A549 (cell line): ENCODE results near the gene DOP1B. TPM values are rescaled to one million over a fixed set of nuclear protein-coding genes. Genes with fewer than 3 reads are reported as not detected.

ENCODE experiments used
- ATAC-seq, 2 experiments: fragments of 200-7000 bp in 1 of 2; fragments of >200 bp in 1 of 2; cut with Nextera tagmentation in 1 of 2; cut with Tn5 transposase in 1 of 2; 3 replicates each; pipeline versions ENCODE4 v1.8.0 to v1.9.1; 2018 to 2020; ENCODE audit warnings: mild to moderate bottlenecking in 1 of 2, moderate library complexity in 1 of 2
- CTCF ChIA-PET: fragments of 300-600 bp; sonication (Branson Sonifier 250); formaldehyde crosslinking; extraction: SDS; loops from one replicate; lab custom pipeline; 2021; ENCODE audit warnings: antibody characterized with exemption, inconsistent platforms; lab: Yijun Ruan, JAX
- POLR2A ChIA-PET: fragments of 350-600 bp; formaldehyde crosslinking; extraction: SDS; loops from one replicate; lab custom pipeline; 2021; ENCODE audit warnings: antibody characterized with exemption, inconsistent platforms; lab: Yijun Ruan, JAX
- DNase-seq, 2 experiments: peaks; one replicate each; pipeline versions ENCODE4 v3.0.0 to v3.0.0-alpha.2; 2011 to 2016; ENCODE audit warnings: low read depth in 1 of 2, low spot score in 1 of 2
- FAIRE-seq: peaks from 2 replicates; lab custom pipeline; 2011; peaks lifted over from hg19 to GRCh38; lab: Jason Lieb, UNC
- H3K27ac ChIP-seq, 2 experiments: fragments of >200 bp; sonication (Bioruptor Twin); formaldehyde crosslinking; 3 replicates each; pipeline ENCODE4 v1.5.1; 2016 to 2017
- H3K4me1 ChIP-seq: fragments of >200 bp; sonication (Bioruptor Twin); formaldehyde crosslinking; 3 replicates; pipeline ENCODE4 v1.6.1; 2016
- H3K4me2 ChIP-seq: fragments of >200 bp; sonication (Bioruptor Twin); formaldehyde crosslinking; 3 replicates; pipeline ENCODE4 v1.6.1; 2016
- H3K4me3 ChIP-seq: fragments of >200 bp; sonication (Bioruptor Twin); formaldehyde crosslinking; 3 replicates; pipeline ENCODE4 v1.5.1; 2016
- H3K9me3 ChIP-seq: fragments of >200 bp; sonication (Bioruptor Twin); formaldehyde crosslinking; 3 replicates; pipeline ENCODE4 v1.6.1; 2016
- EHF ChIP-seq: fragments of 250-450 bp; sonication (Bioruptor Pico); IDR thresholded peaks from 2 replicates; pipeline ENCODE4 v1.5.0; 2020; ENCODE audit warnings: mild to moderate bottlenecking
- EP300 ChIP-seq, 2 experiments: fragments of >200 bp; sonication (Bioruptor Twin); formaldehyde crosslinking; IDR thresholded peaks; 2 replicates in 1 of 2; 3 replicates in 1 of 2; pipeline ENCODE4 v1.6.1; 2016 to 2017
- ESRRA ChIP-seq: fragments of 150-350 bp; IDR thresholded peaks from 2 replicates; pipeline ENCODE4 v1.6.1; 2014; ENCODE audit warnings: mild to moderate bottlenecking, low read length, borderline replicate concordance
- FOSB ChIP-seq: fragments of 250-450 bp; sonication (Bioruptor Pico); IDR thresholded peaks from 2 replicates; pipeline ENCODE4 v1.5.0; 2020; ENCODE audit warnings: mild to moderate bottlenecking, moderate library complexity
- FOXS1 ChIP-seq: fragments of 250-450 bp; sonication (Bioruptor Pico); IDR thresholded peaks from 2 replicates; pipeline ENCODE4 v1.5.0; 2020; ENCODE audit warnings: mild to moderate bottlenecking, moderate library complexity
- GATA3 ChIP-seq: IDR thresholded peaks from 2 replicates; pipeline ENCODE4 v1.6.1; 2012; ENCODE audit warnings: borderline replicate concordance
- HOXA7 ChIP-seq: fragments of 250-450 bp; sonication (Bioruptor Pico); IDR thresholded peaks from 2 replicates; pipeline ENCODE4 v1.5.0; 2020; ENCODE audit warnings: mild to moderate bottlenecking, moderate library complexity
- HOXB13 ChIP-seq: fragments of 250-450 bp; sonication (Bioruptor Pico); IDR thresholded peaks from 2 replicates; pipeline ENCODE4 v1.5.0; 2020; ENCODE audit warnings: low read depth, mild to moderate bottlenecking, moderate library complexity
- JUNB ChIP-seq: fragments of >200 bp; sonication (Bioruptor Twin); formaldehyde crosslinking; IDR thresholded peaks from 2 replicates; pipeline ENCODE4 v1.6.1; 2016
- KDM1A ChIP-seq: fragments of 200-600 bp; sonication (generic); IDR thresholded peaks from 2 replicates; pipeline ENCODE4 v1.6.1; 2016; ENCODE audit warnings: low read depth, mild to moderate bottlenecking
- MAFK ChIP-seq: fragments of 450-650 bp; IDR thresholded peaks from 2 replicates; pipeline ENCODE4 v1.6.1; 2014; ENCODE audit not compliant: partially characterized antibody
- MAZ ChIP-seq: fragments of 150-350 bp; IDR thresholded peaks from 2 replicates; pipeline ENCODE4 v1.6.1; 2014; ENCODE audit warnings: antibody characterized with exemption, low read depth, low read length, borderline replicate concordance
- MYC ChIP-seq: IDR thresholded peaks from 2 replicates; pipeline ENCODE4 v1.6.1; 2012; ENCODE audit warnings: mild to moderate bottlenecking, inconsistent platforms, low read length, improper control_type of control experiment, borderline replicate concordance
- NPAS2 ChIP-seq: fragments of 250-450 bp; sonication (Bioruptor Pico); IDR thresholded peaks from 2 replicates; pipeline ENCODE4 v1.8.0; 2022; ENCODE audit warnings: mild to moderate bottlenecking, moderate library complexity, borderline replicate concordance
- PHF8 ChIP-seq: fragments of 200-600 bp; sonication (generic); IDR thresholded peaks from 2 replicates; pipeline ENCODE4 v1.6.1; 2016; ENCODE audit warnings: low read depth, mild to moderate bottlenecking, antibody characterized with exemption, moderate library complexity, borderline replicate concordance
- RFX5 ChIP-seq: fragments of 450-650 bp; IDR thresholded peaks from 2 replicates; pipeline ENCODE4 v1.7.1; 2014; ENCODE audit warnings: antibody characterized with exemption, mild to moderate bottlenecking, moderate library complexity
- SREBF2 ChIP-seq: fragments of 450-650 bp; IDR thresholded peaks from 2 replicates; pipeline ENCODE4 v1.6.1; 2014; ENCODE audit warnings: mild to moderate bottlenecking, moderate library complexity
- ZNF302 ChIP-seq: fragments of 250-450 bp; sonication (Bioruptor Pico); IDR thresholded peaks from 2 replicates; pipeline ENCODE4 v1.9.0; 2021; ENCODE audit warnings: inconsistent platforms, mild to moderate bottlenecking, moderate library complexity
- WGBS: methylation state at CpG from one replicate; pipeline ENCODE4 v1.1.6; 2017; ENCODE audit errors: missing lambda C conversion rate; 5-methylcytosine and 5-hydroxymethylcytosine counted together
- polyA plus RNA-seq, 4 experiments: library from polyadenylated mRNA; depleted of rRNA in 3 of 4; stranded (reverse); fragments of >200 nt; fragmentation: RNase III in 1 of 4; extraction: RNeasy Plus Mini Kit Qiagen cat#74134 plus additional on column Dnase treatment in 1 of 4; gene quantifications; 2 replicates in 3 of 4; 3 replicates in 1 of 4; pipeline ENCODE4 v1.2.3, GENCODE V29; 2011 to 2017
- TF ChIP-seq, protein P1 (sequence below): fragments of >200 bp; sonication (Bioruptor Twin); formaldehyde crosslinking; IDR thresholded peaks from 3 replicates; pipeline ENCODE4 v1.6.1; 2016
- TF ChIP-seq, protein P2 (sequence below): IDR thresholded peaks from 2 replicates; pipeline ENCODE4 v1.6.1; 2012; ENCODE audit warnings: low read depth, borderline replicate concordance
- TF ChIP-seq, protein P3 (sequence below): fragments of 200-600 bp; sonication (generic); IDR thresholded peaks from 2 replicates; pipeline ENCODE4 v1.6.1; 2016; ENCODE audit warnings: antibody characterized with exemption, mild to moderate bottlenecking, moderate library complexity
- TF ChIP-seq, protein P4 (sequence below): fragments of >200 bp; sonication (Bioruptor Twin); formaldehyde crosslinking; IDR thresholded peaks from 3 replicates; pipeline ENCODE4 v1.5.1; 2016
- TF ChIP-seq, protein P5 (sequence below): fragments of >200 bp; sonication (Bioruptor Twin); formaldehyde crosslinking; IDR thresholded peaks from 2 replicates; pipeline ENCODE4 v1.6.1; 2016
- TF ChIP-seq, protein P6 (sequence below): fragments of 250-450 bp; sonication (Bioruptor Pico); IDR thresholded peaks from 2 replicates; pipeline ENCODE4 v1.5.0; 2021; ENCODE audit warnings: mild to moderate bottlenecking, moderate library complexity, borderline replicate concordance

Gene DOP1B
- polyA plus RNA-seq, 2 of the 4 experiments (the other 2 are of a cell fraction) = 2.8 to 3.5 TPM

DNA sequence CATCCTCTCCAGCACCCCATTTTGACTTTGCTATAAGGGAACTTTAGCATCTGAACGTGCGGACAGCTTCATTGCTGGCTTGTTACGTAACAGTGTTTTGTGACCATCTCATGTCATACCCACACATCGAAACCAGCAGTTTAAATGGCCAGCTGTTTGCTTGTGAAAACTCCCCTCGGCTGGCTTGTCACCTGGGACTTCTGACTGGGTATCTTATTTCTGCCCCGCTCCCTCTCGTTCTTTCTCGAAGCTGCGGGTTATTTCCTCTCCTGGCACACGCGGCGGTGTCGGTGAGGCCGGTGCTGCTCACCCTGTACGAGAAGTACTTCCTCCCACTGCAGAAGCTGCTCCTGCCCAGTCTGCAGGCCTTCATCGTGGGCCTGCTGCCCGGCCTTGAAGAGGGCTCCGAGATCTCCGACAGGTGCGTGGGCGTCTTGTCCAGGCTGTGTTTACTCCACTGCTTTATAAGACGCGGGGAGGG lies 43.5 kb downstream of the DOP1B start:
- H3K4me1 ChIP-seq = peaks cover 28% of the 10 kb centered on the region
- DNase-seq (no peak), FAIRE-seq (no peak), ATAC-seq (no peak)
- H3K9me3 ChIP-seq = no peaks in the 10 kb centered on the region
- POLR2A ChIA-PET = no interaction called here
- no peak overlapping the region for H3K4me3 ChIP-seq
- CTCF ChIA-PET = interaction anchor here (0.7 to 3.9 kb wide), 2 partner anchors 10 to 20 kb away, joined by 3 to 17 read pairs; no protein-coding TSS in a partner anchor
- WGBS = 96% methylated on average over 13 of the region's 23 CpGs
- H3K4me2 ChIP-seq = no peak overlapping the region
- no peak overlapping the region for H3K27ac ChIP-seq
- TF ChIP-seq GATA3 (no peak), SREBF2 (no peak), FOSB (CRISPR knock-in tag) (no peak), KDM1A (no peak), FOXS1 (CRISPR knock-in tag) (no peak), MAFK (no peak), HOXB13 (CRISPR knock-in tag) (no peak), JUNB (no peak), MAZ (no peak)
- TF ChIP-seq, protein P1, sequence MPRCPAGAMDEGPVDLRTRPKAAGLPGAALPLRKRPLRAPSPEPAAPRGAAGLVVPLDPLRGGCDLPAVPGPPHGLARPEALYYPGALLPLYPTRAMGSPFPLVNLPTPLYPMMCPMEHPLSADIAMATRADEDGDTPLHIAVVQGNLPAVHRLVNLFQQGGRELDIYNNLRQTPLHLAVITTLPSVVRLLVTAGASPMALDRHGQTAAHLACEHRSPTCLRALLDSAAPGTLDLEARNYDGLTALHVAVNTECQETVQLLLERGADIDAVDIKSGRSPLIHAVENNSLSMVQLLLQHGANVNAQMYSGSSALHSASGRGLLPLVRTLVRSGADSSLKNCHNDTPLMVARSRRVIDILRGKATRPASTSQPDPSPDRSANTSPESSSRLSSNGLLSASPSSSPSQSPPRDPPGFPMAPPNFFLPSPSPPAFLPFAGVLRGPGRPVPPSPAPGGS = no peak
- TF ChIP-seq, protein P2, sequence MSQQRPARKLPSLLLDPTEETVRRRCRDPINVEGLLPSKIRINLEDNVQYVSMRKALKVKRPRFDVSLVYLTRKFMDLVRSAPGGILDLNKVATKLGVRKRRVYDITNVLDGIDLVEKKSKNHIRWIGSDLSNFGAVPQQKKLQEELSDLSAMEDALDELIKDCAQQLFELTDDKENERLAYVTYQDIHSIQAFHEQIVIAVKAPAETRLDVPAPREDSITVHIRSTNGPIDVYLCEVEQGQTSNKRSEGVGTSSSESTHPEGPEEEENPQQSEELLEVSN = no peak
- TF ChIP-seq, protein P3, sequence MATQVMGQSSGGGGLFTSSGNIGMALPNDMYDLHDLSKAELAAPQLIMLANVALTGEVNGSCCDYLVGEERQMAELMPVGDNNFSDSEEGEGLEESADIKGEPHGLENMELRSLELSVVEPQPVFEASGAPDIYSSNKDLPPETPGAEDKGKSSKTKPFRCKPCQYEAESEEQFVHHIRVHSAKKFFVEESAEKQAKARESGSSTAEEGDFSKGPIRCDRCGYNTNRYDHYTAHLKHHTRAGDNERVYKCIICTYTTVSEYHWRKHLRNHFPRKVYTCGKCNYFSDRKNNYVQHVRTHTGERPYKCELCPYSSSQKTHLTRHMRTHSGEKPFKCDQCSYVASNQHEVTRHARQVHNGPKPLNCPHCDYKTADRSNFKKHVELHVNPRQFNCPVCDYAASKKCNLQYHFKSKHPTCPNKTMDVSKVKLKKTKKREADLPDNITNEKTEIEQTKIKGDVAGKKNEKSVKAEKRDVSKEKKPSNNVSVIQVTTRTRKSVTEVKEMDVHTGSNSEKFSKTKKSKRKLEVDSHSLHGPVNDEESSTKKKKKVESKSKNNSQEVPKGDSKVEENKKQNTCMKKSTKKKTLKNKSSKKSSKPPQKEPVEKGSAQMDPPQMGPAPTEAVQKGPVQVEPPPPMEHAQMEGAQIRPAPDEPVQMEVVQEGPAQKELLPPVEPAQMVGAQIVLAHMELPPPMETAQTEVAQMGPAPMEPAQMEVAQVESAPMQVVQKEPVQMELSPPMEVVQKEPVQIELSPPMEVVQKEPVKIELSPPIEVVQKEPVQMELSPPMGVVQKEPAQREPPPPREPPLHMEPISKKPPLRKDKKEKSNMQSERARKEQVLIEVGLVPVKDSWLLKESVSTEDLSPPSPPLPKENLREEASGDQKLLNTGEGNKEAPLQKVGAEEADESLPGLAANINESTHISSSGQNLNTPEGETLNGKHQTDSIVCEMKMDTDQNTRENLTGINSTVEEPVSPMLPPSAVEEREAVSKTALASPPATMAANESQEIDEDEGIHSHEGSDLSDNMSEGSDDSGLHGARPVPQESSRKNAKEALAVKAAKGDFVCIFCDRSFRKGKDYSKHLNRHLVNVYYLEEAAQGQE = no peak
- TF ChIP-seq, protein P4, sequence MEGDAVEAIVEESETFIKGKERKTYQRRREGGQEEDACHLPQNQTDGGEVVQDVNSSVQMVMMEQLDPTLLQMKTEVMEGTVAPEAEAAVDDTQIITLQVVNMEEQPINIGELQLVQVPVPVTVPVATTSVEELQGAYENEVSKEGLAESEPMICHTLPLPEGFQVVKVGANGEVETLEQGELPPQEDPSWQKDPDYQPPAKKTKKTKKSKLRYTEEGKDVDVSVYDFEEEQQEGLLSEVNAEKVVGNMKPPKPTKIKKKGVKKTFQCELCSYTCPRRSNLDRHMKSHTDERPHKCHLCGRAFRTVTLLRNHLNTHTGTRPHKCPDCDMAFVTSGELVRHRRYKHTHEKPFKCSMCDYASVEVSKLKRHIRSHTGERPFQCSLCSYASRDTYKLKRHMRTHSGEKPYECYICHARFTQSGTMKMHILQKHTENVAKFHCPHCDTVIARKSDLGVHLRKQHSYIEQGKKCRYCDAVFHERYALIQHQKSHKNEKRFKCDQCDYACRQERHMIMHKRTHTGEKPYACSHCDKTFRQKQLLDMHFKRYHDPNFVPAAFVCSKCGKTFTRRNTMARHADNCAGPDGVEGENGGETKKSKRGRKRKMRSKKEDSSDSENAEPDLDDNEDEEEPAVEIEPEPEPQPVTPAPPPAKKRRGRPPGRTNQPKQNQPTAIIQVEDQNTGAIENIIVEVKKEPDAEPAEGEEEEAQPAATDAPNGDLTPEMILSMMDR = no peak

DNA sequence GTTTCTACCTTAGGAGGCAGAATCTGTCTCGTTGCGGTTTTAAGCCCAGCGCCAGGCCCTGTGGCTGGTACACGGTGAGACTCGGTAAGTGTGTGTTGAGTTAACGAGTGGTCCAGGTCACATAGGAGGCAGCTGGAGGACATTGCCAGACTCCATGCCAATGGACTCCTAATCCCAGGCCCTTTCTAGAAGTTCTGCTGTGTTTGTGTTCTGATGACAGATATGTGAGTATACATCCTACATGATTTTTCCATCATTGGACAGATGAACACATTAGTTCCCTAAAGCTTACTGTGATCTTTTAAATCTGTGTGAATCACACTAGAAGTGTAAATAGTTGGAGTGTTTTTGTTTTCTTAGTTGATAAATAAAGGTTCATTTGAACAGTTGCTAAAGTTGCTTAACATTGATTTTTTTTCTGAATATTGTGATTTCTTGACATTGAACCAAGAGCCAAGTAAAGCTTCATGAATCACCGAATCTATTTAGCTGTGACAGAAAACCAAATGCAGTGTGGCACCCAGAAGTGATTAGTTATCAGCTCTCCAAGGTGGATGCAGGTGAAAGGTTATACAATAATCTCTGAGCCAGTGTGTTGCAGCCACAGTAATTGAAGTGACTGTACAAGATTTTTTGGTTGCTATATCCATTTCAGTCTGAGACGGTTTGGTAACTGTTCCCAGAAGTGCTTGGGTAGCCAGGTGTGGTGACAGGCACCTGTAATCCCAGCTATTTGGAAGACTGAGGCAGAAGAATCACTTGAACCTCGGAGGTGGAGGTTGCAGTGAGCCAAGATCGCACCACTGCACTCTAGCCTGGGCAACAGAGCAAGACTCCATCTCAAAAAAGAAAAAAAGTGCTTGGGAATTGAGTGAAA lies 46.3 kb downstream of the DOP1B start:
- H3K4me2 ChIP-seq = peak overlapping the region; percentile 40
- WGBS = 83% methylated on average over 10 of the region's 10 CpGs
- ATAC-seq (no peak; a peak in 1 of 6 replicates), FAIRE-seq (no peak), DNase-seq (no peak)
- H3K9me3 ChIP-seq = no peaks in the 10 kb centered on the region
- H3K4me3 ChIP-seq = no peak overlapping the region
- H3K27ac ChIP-seq = peak overlapping the region; percentile 37 to 76; a peak in 4 of 6 replicates
- H3K4me1 ChIP-seq = peaks cover 28% of the 10 kb centered on the region
- ChIA-PET POLR2A (interaction anchor here (1.4 kb wide), 1 partner anchor 117 kb away, joined by 4 read pairs; the partner anchor contains the start of gene MORC3), CTCF (interaction anchor here (0.6 to 3.7 kb wide), 7 partner anchors 30 to 91 kb away, joined by 3 to 13 read pairs (median 7); no protein-coding TSS in a partner anchor)
- TF ChIP-seq PHF8 (no peak), EHF (CRISPR knock-in tag) (no peak), GATA3 (no peak), ESRRA (no peak), NPAS2 (CRISPR knock-in tag) (no peak), RFX5 (no peak), EP300 (IDR thresholded peaks at IDR 0.05) (no peak), FOXS1 (CRISPR knock-in tag) (no peak), MYC (no peak), HOXA7 (CRISPR knock-in tag) (no peak), ZNF302 (no peak)
- TF ChIP-seq, protein P5, sequence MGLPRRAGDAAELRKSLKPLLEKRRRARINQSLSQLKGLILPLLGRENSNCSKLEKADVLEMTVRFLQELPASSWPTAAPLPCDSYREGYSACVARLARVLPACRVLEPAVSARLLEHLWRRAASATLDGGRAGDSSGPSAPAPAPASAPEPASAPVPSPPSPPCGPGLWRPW = no peak
- TF ChIP-seq, protein P6, sequence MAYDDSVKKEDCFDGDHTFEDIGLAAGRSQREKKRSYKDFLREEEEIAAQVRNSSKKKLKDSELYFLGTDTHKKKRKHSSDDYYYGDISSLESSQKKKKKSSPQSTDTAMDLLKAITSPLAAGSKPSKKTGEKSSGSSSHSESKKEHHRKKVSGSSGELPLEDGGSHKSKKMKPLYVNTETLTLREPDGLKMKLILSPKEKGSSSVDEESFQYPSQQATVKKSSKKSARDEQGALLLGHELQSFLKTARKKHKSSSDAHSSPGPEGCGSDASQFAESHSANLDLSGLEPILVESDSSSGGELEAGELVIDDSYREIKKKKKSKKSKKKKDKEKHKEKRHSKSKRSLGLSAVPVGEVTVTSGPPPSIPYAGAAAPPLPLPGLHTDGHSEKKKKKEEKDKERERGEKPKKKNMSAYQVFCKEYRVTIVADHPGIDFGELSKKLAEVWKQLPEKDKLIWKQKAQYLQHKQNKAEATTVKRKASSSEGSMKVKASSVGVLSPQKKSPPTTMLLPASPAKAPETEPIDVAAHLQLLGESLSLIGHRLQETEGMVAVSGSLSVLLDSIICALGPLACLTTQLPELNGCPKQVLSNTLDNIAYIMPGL = no peak
